ENCODE data around the gene TUBB4B.

The TUBB4B gene

DNA sequence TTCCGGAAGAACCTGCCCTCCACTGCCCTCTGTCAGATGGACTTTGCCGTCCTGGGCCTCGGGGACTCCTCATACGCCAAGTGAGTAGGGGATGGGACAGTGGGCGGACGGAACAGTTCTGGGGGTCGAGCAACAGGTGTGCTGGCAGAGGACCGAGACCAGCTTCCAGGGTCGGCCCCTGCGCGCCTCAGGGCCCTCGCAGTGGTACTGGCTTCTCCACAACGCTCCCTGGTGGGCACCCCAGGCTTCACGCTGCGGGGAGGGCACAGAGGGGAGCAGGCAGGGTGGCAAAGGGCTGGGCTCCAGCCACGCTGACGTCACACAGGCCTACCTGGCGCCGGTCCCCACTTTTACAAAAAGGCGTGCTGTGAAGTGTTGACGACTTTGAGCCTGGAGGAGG, 28.6 kb upstream of the TUBB4B start:
- DNase-seq = no peak

DNA sequence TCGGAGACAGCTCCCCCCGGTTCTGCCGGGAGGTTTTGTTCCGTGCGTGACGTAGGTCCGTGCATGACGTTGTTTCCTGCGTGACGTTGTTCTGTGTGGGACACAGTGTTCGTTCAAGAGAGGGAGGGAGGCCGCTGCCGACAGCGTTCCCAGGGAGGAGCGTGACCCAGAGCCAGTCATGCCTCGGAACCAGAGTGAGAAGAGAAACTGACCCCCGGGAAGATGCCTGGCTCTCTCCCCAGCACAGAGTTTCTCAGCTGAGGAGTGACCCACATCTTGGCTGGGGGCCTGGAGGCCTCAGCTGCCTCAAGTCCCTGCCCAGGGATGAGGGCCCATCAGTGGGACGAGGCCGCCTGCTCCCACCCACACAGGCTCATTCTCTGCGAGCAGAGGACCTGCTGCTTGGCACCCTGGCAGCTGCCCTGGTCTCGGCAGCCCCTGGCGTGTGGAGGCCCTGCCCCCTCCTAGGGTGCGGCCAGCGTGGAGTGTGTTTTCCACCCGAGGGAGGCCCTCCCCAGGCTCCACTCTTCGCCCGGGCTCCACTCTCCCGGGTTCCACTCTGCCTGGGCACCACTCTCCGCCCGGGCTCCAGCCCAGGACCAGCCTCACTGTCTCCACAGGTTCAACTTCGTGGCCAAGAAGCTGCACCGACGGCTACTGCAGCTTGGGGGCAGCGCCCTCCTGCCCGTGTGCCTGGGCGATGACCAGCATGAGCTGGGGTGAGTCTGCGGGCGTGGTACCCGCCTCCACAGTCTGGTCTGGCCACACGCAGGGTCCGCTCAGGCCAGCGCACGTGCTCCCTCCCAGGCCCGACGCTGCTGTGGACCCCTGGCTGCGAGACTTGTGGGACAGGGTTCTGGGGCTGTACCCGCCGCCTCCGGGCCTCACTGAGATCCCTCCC, 27.7 kb upstream of the TUBB4B start:
- peak in 6 of 14 donors; percentile 32 to 74 (median 57) for DNase-seq

DNA sequence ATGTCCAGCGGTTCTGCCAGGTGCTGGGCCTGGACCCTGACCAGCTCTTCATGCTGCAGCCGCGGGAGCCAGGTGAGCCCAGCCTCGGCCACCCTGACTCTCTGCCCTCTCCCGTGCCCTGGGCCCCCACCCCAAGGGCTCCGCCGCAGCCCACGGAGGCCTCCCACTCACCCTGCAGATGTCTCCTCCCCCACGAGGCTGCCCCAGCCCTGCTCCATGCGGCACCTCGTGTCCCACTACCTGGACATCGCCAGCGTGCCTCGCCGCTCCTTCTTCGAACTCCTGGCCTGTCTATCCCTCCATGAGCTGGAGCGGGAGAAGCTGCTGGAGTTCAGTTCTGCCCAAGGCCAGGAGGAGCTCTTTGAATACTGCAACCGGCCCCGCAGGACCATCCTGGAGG, 26.5 kb upstream of the TUBB4B start:
- no peak for DNase-seq

DNA sequence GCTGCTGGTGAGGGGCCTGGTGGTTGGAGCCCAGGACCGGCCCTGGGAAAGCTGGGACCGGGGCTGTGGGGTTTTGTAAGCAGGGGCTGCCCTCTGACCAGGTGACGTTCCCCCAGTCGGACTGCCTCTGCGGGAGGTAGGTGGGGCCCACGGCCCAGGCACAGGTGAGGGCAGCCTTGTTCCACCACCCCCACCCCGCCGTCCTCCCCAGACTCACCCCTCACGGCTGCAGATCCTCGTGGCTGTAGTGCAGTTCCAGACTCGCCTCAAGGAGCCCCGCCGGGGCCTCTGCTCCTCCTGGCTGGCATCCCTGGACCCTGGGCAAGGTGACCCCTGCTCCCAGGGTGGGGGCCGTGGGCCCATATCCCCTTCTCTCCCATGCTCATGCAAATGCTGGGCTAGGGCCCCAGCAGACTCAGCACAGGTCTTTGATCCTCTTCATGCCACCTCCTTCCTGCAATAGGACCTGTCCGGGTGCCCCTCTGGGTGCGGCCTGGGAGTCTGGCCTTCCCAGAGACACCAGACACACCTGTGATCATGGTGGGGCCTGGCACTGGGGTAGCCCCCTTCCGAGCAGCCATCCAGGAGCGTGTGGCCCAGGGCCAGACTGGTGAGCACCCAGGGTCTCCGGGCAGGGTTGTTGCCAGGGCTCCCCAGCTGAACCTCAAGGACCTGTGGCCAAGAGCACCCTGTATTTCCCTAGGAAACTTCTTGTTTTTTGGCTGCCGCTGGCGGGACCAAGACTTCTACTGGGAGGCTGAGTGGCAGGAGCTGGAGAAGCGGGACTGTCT, 25.7 kb upstream of the TUBB4B start:
- DNase-seq = no peak

DNA sequence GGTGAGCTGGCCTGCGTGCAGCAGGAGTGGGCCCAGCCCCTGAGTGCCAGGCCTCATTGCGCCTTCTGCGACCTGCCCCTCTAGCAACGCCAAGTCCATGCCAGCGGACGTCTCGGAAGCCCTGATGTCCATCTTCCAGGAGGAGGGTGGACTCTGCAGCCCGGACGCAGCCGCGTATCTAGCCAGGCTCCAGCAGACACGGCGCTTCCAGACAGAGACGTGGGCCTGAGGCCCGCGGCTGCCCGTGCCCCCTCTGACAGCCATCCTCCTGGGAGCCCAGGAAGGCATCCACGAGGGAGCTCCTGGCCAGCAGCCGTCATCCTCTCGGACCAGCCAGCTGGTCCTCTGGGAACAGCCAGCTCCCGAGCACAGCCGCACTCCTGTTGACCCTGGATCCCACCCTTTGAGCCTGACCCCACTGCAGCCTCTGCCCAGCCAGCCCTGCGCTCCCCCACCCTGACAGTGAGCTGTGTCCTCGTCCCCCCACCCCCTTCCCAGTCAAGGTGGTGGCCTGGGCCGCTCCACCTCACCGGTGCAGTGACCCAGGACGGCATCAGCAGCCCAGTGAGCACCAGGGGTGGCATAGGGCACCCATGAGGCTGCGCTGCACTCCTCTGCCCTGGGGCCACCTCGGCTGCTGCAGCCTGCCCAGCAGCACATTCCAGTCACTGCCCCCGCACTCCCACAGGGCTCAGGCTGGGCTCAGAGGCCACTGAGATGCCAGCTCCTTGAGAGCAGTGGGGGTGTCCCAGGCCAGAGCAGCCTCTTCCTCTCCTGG, 24.7 kb upstream of the TUBB4B start:
- DNase-seq = no peak

DNA sequence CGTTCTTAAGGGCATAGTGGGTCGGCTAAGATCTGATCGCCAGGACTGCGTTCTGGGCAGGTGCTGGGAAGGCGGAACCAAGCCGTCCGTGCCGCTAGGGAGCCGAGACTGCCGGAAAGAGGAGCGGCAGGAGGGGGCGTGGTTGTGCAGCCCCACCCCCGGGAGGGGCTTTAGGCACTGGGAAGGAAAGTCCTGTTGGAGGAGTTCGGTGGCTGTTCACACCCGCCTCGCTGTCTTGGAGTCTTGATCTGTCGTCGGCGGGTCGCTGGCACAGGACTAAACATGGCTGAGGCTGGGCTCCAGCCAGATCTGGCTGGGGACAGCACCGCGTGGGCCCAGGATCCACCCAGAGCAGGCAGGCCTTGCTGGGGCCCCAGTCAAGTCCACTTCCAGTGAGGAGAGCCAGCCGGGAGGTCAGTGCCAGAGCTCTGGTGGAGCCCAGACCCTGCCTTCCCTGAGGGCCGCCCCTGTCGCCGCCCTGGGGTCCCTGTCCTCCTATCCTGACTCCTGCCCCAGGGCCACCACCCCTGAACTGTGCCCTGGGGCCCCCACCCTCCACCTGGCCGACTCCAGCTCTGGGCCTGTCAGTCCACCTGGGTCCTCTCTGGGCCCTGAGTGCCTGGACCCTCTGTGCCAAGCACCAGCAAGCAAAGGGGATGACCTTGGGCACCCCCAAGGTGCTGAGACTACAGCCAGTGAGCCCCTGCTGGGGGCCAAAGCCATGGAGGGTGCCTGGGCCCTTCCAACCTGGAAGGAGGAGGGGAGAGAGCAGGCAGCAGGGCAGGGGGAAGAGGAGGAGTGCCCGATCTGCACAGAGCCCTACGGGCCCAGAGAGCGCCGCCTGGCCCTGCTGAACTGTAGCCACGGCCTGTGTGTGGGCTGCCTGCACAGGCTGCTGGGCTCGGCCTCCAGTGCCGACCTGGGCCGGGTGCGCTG, 23.5 kb upstream of the TUBB4B start:
- no peak for DNase-seq

DNA sequence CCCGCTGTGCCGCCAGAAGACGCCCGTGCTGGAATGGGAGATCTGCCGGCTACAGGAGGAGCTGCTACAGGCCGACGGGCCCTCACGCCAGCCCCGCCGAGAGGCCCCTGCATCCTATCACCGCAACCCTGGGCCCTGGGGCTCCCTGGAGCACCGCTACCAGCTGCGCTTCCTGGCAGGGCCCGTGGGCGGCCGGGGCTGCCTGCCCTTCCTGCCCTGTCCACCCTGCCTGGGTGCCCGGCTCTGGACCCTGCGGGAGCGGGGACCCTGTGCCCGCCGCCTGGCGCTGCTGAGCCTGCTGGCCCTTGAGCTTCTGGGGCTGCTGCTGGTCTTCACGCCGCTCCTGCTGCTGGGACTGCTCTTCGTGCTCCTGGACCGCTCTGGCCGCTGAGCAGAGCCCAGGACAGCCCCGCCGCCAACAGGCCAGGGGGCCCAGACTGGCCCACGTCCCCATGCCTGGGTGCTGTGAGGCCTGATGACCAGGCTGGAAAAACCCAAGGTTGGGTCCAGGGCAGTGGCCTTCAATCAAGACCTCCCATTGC, 22.8 kb upstream of the TUBB4B start:
- no peak for DNase-seq

DNA sequence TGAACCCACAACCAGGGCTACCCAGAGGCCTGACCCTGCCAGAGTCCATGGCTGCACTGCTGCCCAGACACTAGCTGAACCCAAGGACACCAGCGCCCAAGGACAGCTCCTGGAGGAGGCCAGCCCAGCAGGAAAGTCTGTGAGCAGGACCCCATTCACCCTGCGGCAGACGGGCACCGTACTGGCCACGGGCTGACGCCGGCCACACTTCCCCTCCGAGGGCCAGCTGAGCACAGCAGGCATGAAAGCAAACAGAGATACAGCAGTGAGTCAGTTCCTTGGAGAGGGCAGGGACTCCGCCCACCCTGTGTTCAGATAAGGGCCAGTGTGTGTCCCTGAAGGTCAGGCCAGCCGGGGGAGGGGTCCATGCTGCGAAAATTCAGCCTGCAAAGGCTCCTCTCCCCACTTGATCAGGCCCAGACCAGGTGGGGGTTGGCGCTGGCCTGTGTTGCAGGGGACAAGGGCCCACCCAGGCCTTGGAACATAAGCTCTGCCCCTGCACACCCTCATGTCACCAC, 22.3 kb upstream of the TUBB4B start:
- no peak for DNase-seq

DNA sequence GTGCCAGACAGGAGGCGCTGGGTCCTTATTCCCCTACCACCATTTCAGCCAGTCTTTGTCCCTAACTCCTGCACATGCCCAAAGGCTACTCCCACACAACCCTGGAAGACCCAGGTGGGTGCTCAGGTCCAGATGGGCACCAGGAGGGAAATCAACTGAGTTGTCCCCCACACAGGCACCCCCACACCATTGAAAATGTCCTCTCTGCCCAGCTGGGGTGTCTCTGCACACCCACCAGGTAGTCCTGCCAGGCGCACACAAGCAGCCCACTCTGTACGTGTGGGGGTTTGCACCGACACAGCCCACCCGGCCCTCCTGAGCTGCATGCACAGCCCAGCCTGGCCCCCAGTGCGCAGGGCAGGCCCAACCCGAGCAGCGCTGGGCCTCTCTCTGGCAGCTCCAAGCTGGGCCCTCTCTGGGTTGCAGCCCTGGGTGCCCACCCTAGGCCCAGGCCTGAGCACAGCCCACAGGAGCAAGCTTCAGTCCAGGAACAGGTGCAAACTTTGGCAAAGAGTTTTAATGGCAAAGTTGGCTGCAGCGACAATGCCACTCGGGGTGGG, 21.2 kb upstream of the TUBB4B start:
- no peak for DNase-seq

DNA sequence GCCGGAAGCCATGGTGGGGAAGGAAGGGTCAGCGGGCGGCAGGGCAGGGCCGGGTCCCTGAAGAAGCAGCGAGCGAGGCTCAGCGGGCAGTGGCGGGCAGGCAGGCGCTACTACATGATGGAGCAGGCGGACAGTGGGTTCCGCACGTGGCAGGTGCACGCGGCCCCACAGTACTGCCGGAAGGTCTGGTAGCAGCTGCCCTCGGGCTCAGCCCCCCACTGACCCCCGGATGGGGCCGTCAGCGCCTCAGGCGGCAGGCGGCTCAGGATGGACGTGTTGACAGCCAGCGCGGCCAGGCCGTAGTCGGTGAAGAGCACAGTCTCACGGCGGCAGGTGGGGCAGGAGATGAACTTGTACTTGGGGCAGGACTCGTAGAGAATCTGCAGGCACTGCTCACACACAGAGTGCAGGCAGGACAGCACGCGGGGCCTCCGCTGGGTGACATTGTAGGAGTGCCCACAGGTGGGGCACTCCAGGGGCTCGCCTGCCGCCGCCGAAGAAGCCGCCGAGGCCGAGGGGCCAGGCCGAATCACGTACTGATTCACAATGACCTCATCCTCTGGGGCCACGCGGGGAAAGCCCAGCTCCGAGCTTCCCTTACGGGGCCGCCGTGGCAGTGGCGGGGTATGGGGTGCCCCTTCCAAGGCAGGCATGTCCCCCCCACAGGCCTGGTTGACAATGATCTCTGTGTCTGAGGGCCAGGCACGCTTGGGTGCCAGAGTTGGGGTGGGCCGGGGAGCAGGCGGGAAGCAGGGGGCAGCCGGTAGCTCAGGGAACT, 20.6 kb upstream of the TUBB4B start:
- no peak for DNase-seq

DNA sequence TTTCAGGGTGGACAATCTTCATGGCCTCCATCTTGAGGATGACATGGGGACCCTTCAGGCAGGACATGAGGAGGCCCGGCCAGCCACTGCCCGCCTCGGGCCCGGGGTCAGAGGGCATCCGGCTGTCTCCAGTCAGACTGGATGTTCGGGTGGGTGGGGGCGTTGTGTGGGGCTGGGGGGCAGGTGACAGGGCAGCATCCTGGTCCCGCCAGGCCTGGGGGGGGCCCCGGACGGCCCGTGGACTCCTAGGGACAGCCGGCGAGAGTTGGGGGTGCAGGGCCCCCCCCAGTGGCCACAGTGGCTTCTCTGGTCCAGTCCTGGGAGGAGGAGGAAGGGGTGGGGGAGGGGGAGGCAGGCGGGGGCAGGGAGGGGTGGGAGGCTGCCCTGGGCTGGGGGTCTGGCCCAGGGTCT, 20.0 kb upstream of the TUBB4B start:
- no peak for DNase-seq

DNA sequence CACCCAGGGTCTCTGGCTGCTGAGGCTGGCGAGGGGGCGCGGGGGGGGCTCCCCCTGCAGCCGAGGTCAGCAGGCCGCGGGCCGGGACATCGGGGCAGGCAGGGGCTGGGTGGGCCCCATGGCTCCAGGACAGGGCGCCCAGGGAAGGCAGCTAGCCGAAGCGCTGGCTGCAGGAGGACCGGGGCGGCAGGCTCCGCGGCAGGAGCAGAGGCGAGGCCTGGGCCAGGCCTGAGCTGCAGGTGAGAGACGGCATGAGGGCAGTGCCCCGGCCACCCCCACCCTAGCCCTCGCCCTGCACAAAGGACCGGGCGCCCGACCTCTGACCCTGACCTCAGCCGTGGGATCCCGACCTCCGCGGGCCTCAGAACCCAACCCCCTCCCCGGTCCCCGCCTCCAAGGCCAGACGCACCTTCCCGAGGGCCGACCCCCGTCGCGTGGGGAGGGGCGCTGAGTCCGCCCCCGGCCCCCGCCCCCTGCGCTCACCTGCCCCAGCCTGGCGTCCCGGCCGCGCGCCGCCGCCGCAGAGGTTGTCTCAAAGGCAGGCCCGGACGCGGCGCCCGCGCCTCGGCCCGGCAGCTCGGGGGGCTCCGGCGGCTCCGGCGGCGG, 19.5 kb upstream of the TUBB4B start:
- no peak for DNase-seq

DNA sequence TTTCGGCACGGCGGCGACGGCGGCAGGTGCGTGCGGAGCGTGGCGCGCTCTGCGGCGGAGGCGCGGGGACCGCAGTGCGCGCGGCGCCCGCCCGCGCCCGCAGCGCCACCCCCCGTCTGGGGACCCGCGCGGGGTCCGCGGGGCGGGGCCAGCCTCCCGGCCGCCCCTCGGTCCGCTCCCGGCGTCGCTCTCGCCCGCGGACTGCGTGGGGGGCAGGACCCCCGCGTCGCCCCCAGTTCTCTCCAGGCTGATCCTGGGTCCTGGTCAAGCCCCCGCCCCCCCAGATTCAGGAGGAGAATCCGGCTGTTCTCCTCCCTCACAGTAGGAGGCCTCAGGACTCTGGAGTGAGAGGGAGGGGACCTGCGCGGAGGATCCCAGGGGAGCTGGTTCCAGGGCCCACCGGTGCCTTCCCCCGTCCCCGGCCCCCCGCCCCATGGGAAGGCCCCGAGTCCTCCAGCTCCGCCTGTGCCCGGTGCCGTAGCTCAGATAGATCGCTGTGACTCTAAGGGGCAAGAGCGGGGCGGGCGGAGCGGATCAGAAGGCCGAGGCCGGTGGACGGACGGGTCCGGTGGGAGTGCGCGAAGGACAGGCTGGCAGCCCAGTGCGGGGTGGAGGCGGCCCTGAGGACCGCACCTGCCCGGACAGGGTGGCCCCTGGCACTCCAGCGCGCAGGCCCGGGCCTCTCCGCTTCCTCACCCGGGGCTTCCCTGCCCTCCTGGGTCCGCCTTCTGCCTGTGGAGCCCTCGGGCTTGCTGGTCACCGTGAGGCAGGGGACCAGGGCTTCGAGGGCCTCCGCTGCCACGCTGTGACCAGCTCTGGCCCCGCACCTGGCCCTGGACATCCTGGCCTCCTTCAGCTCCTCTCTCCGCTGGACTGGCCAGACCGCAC, 18.7 kb upstream of the TUBB4B start, which contains the start of gene RNF208:
TSS of gene RNF208 (minus strand) at position 51 of the 888 bp plus-strand sequence. CDS start 1,028 bp downstream, outside the sequence.
- DNase-seq = peak in 5 of 14 donors; percentile 40 to 58 (median 46)

DNA sequence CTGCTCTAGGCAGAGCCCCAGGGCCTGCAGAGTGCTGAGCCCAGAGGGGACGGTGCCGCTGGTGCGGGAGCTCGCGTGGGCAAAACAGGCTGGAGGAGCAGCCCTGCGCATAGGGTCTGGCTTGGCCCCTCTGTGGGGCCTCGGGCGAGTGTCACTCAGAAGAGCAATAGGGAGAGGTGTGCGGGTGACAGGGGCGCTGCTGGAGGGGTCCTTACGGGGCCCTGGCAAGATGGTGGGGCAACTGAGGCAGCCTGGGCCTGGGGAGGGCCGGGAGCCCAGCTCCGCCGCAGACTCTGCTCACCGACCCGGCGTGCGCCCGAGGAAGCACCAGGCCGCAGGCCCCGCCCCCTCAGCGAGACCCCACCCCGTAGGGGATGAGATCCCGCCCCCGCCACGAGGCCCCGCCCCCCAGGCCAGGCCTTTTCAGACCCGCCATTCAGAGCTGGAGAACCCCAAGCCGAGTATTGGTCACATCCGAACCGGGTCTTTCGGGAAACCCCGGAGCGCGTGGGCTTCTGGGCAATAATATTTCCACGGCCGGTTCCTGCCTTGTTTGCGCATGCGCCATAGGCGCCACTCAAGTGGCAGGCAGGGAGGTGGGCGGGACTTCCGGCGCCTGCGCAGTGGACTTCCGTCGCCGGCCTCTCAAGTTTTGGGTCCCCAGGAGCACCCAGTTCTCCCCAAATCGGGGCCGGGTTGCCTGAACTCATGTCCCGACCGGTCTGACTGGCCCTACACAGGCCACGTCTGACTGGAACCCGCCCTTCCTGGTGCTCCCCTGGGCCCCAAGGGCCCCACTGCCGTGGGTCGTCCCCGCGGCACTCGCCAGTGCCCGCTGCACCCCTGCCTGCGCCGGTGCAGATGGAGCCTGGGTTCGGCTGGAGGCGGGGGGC, 17.8 kb upstream of the TUBB4B start:
- DNase-seq = peak; percentile 90 to 98 (median 95)

DNA sequence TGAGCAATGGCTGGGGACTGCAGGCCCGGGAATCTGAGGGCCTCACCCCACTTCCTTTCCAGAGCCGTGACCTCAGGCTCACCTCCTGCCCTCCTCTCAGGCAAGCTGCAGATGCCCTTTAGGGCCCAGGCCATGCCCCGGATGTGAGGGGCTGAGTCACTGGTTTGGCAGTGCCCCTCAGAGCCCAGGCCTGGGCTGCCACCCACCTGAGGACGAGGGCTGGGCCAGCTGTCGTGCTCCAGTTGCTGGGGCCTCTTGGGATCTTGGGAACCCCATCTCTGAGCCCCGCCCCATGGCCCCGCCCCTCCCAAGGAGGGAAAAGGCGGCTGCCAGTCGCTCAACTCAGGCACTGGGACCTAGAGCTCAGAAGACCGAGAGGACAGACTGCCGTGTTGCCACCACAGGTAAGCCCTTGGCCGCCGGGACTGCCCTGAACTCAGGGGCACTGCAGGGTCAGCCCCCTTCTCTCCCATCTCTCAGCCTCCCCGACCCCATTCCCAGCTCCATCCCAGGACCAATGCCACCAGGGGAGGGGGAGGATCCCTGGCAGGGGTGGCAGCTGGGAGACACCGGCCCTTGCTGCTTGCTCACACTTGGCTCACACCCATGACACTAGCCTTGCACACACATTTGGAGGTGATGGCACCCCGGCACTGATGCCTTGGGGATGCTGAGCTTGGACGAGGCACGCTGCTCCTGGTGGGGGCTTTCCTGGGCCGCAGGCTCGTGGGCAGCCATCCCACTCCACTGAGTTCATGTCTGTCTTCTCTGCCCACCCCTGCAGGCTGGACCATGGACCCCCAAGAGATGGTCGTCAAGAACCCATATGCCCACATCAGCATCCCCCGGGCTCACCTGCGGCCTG, 16.0 kb upstream of the TUBB4B start, which contains the start of gene CYSRT1:
TSS of gene CYSRT1 (plus strand) at position 345 of the 865 bp plus-strand sequence. CDS start at position 793, 448 bp downstream.
- DNase-seq = no peak

Data from C1 segment of cervical spinal cord (tissue), 14 donors.